DND-41 (cell line): ENCODE data around the gene ELAVL1.

Source experiments
- ATAC-seq: fragments of 200-7000 bp; cut with Tn5 transposase; 3 replicates; pipeline ENCODE4 v1.9.1; 2021; ENCODE audit warnings: low read depth; ENCODE audit not compliant: insufficient read depth
- DNase-seq: peaks from one replicate; pipeline ENCODE4 v3.0.0-alpha.2; 2020
- H2AFZ ChIP-seq: 2 replicates; pipeline ENCODE4 v1.6.0; 2012; ENCODE audit warnings: low read depth, low read length
- H3K27ac ChIP-seq: 2 replicates; pipeline ENCODE4 v1.5.1; 2012; ENCODE audit warnings: low read length, inconsistent platforms
- H3K27me3 ChIP-seq: fragments of 200-600 bp; sonication (generic); 2 replicates; pipeline ENCODE4 v1.6.0; 2012; ENCODE audit warnings: low read length, mild to moderate bottlenecking, inconsistent platforms; ENCODE audit not compliant: insufficient read depth, poor library complexity
- H3K36me3 ChIP-seq: 2 replicates; pipeline ENCODE4 v1.5.1; 2012; ENCODE audit warnings: low read length, inconsistent platforms; ENCODE audit not compliant: insufficient read depth
- H3K4me1 ChIP-seq: 2 replicates; pipeline ENCODE4 v1.5.1; 2012; ENCODE audit warnings: mild to moderate bottlenecking, low read length; ENCODE audit not compliant: insufficient read depth
- H3K4me2 ChIP-seq: 2 replicates; pipeline ENCODE4 v1.6.0; 2012; ENCODE audit warnings: mild to moderate bottlenecking, moderate library complexity, low read length, inconsistent platforms; ENCODE audit not compliant: insufficient read depth
- H3K4me3 ChIP-seq, 2 experiments: fragments of 200-600 bp in 1 of 2; shearing (Covaris generic) in 1 of 2; 2 replicates each; pipeline ENCODE4 v1.5.1; 2012 to 2016; ENCODE audit warnings: inconsistent platforms in 2 of 2, low read length in 2 of 2, mild to moderate bottlenecking in 2 of 2, low read depth in 1 of 2, moderate library complexity in 1 of 2
- H3K79me2 ChIP-seq: 2 replicates; pipeline ENCODE4 v1.6.0; 2012; ENCODE audit warnings: low read length, inconsistent platforms; ENCODE audit not compliant: insufficient read depth
- H3K9ac ChIP-seq: 2 replicates; pipeline ENCODE4 v1.6.0; 2012; ENCODE audit warnings: low read depth, mild to moderate bottlenecking, inconsistent platforms, low read length, moderate library complexity
- H3K9me3 ChIP-seq: 2 replicates; pipeline ENCODE4 v1.5.1; 2012; ENCODE audit warnings: low read length, moderate library complexity, mild to moderate bottlenecking, inconsistent platforms; ENCODE audit not compliant: insufficient read depth, severe bottlenecking
- H4K20me1 ChIP-seq: 2 replicates; pipeline ENCODE4 v1.6.0; 2012; ENCODE audit warnings: low read length; ENCODE audit not compliant: insufficient read depth
- EZH2 ChIP-seq: IDR thresholded peaks from 3 replicates; pipeline ENCODE4 v1.6.1; 2012; ENCODE audit warnings: borderline replicate concordance, low read depth, mild to moderate bottlenecking, moderate library complexity, low read length, inconsistent platforms; ENCODE audit not compliant: severe bottlenecking
- TF ChIP-seq, protein P1 (sequence below): IDR thresholded peaks from 2 replicates; pipeline ENCODE4 v1.5.1; 2012; ENCODE audit warnings: borderline replicate concordance, low read length, moderate library complexity, mild to moderate bottlenecking; ENCODE audit not compliant: poor library complexity, severe bottlenecking; ENCODE audit errors: extremely low read depth

Gene ELAVL1

DNA sequence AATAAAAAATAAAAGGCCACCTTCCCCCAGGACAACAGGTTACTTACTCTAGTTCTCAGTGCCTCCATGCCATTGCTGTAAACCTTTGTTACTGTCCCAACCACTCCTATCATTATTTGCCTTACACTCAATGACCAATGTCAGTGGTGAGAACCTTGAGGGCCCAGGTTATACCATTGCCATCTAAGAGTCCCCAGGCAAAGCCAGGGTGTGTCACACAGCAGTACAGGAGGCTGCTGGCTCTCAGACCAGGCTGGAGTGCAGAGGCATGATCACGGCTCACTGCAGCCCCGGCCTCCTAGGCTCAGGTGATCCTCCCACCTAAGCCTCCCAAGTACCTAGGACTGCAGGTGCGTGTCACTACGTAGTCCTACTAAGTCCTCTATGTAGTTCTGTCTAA is 6.1 kb downstream of the ELAVL1 start:
- no peaks in the 10 kb centered on the region for H3K9me3 ChIP-seq
- no peak for TF ChIP-seq EZH2
- TF ChIP-seq, protein P1, sequence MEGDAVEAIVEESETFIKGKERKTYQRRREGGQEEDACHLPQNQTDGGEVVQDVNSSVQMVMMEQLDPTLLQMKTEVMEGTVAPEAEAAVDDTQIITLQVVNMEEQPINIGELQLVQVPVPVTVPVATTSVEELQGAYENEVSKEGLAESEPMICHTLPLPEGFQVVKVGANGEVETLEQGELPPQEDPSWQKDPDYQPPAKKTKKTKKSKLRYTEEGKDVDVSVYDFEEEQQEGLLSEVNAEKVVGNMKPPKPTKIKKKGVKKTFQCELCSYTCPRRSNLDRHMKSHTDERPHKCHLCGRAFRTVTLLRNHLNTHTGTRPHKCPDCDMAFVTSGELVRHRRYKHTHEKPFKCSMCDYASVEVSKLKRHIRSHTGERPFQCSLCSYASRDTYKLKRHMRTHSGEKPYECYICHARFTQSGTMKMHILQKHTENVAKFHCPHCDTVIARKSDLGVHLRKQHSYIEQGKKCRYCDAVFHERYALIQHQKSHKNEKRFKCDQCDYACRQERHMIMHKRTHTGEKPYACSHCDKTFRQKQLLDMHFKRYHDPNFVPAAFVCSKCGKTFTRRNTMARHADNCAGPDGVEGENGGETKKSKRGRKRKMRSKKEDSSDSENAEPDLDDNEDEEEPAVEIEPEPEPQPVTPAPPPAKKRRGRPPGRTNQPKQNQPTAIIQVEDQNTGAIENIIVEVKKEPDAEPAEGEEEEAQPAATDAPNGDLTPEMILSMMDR, result no peak
- peaks cover 35% of the 10 kb centered on the region for H3K4me1 ChIP-seq
- peaks cover 99% of the 10 kb centered on the region for H3K79me2 ChIP-seq
- ATAC-seq (no peak), DNase-seq (no peak)
- H3K9ac ChIP-seq, result no peak overlapping the region
- no peak overlapping the region for H3K27ac ChIP-seq
- H3K4me2 ChIP-seq, result no peak overlapping the region
- no peak overlapping the region for H2AFZ ChIP-seq
- peaks cover 52% of the 10 kb centered on the region for H3K36me3 ChIP-seq
- no peak overlapping the region for H3K4me3 ChIP-seq
- H4K20me1 ChIP-seq, result peaks cover 96% of the 10 kb centered on the region
- H3K27me3 ChIP-seq, result no peaks in the 10 kb centered on the region

DNA sequence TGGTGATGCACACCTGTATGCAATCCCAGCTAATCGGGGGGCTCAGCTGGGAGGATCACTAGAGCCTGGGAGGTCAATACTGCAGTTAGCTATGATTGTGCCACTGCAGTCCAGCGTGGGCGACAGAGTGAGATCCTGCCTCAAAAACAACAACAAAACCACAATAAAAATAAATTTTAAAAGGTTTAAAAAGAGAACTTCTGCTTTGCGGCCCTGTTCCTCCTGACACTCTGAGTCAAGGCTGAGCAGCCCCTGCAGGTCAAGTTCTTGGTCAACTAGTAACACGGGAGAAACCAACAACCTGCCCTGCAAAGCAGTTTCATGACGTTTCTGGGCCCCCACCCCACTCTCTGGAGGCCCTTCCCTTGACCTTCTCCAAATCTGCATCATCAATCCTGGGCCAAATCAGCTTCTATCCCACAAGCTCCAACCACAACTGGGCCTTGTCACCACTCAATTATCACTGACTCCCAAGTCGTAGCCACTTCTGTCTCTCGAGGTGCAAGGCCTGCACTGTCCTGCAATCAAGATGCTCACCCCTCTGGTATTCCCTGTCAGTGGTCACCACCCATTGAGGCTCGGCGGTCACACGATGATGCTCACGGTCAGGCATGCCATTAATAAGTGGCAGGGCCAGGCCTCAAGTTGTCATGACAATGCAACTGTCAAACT is 7.5 kb downstream of the ELAVL1 start:
- Histone ChIP-seq H3K27ac (no peak overlapping the region), H3K9ac (no peak overlapping the region), H2AFZ (no peak overlapping the region), H4K20me1 (peaks cover 97% of the 10 kb centered on the region), H3K4me3 (no peak overlapping the region), H3K4me2 (no peak overlapping the region), H3K79me2 (peaks cover 99% of the 10 kb centered on the region), H3K27me3 (no peaks in the 10 kb centered on the region), H3K36me3 (peaks cover 65% of the 10 kb centered on the region), H3K9me3 (no peaks in the 10 kb centered on the region), H3K4me1 (peaks cover 21% of the 10 kb centered on the region)
- no peak for TF ChIP-seq EZH2
- TF ChIP-seq, protein P1, result no peak
- ATAC-seq, result no peak
- DNase-seq, result no peak

DNA sequence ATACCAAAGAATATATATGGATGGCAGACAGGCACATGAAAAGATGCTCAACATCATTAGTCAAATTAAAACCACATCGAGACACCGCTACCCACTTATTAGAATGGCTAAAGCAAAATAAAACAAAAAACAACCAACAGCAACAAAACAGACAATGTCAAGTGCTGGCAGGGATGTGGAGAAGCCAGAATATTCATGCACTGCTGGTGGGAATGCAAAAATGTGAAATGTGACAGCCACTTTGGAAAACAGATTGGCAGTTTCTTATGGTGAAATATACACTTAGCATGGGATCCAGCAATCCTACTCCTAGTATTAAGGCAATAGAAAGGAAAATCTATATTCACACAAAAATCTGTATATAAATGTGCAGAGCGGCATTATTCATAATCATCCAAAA is 8.6 kb downstream of the ELAVL1 start:
- no peak overlapping the region for H2AFZ ChIP-seq
- no peaks in the 10 kb centered on the region for H3K27me3 ChIP-seq
- no peak for DNase-seq
- no peak overlapping the region for H3K4me2 ChIP-seq
- peaks cover 99% of the 10 kb centered on the region for H3K79me2 ChIP-seq
- no peak for ATAC-seq
- H3K9me3 ChIP-seq, result no peaks in the 10 kb centered on the region
- peaks cover 96% of the 10 kb centered on the region for H4K20me1 ChIP-seq
- peaks cover 68% of the 10 kb centered on the region for H3K36me3 ChIP-seq
- TF ChIP-seq EZH2, result no peak
- TF ChIP-seq, protein P1, result no peak
- no peak overlapping the region for H3K4me3 ChIP-seq
- no peak overlapping the region for H3K9ac ChIP-seq
- peaks cover 10% of the 10 kb centered on the region for H3K4me1 ChIP-seq
- no peak overlapping the region for H3K27ac ChIP-seq

DNA sequence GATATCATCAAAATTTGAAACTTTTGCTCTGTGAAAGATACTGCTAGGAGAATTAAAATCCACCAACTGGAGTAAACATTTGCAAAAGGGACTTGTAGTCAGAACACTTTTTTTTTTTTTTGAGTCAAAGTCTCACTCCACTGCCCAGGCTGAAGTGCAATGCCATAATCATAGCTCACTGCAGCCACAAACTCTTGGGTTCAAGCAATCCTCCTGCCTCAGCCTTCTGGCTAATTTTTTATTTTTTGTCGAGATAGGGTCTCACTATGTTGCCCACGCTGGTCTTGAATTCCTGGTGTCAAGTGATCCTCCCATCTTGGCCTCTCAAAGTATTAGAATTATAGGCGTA is 9.7 kb downstream of the ELAVL1 start:
- no peak for TF ChIP-seq EZH2
- TF ChIP-seq, protein P1, result no peak
- ATAC-seq (no peak), DNase-seq (no peak)
- Histone ChIP-seq H2AFZ (no peak overlapping the region), H3K9me3 (no peaks in the 10 kb centered on the region), H3K4me3 (no peak overlapping the region), H3K36me3 (peaks cover 67% of the 10 kb centered on the region), H3K79me2 (peaks cover 98% of the 10 kb centered on the region), H3K27me3 (no peaks in the 10 kb centered on the region), H3K4me1 (peaks cover 3% of the 10 kb centered on the region), H3K9ac (no peak overlapping the region), H4K20me1 (peaks cover 94% of the 10 kb centered on the region), H3K4me2 (no peak overlapping the region), H3K27ac (no peak overlapping the region)
